ENCODE measurements around the gene MFSD6. TPM values are rescaled to one million over a fixed set of nuclear protein-coding genes. Genes with fewer than 3 reads are reported as not detected.

MFSD6 gene
- 28.0 and 67.6 TPM in 2 replicates for total RNA-seq

DNA sequence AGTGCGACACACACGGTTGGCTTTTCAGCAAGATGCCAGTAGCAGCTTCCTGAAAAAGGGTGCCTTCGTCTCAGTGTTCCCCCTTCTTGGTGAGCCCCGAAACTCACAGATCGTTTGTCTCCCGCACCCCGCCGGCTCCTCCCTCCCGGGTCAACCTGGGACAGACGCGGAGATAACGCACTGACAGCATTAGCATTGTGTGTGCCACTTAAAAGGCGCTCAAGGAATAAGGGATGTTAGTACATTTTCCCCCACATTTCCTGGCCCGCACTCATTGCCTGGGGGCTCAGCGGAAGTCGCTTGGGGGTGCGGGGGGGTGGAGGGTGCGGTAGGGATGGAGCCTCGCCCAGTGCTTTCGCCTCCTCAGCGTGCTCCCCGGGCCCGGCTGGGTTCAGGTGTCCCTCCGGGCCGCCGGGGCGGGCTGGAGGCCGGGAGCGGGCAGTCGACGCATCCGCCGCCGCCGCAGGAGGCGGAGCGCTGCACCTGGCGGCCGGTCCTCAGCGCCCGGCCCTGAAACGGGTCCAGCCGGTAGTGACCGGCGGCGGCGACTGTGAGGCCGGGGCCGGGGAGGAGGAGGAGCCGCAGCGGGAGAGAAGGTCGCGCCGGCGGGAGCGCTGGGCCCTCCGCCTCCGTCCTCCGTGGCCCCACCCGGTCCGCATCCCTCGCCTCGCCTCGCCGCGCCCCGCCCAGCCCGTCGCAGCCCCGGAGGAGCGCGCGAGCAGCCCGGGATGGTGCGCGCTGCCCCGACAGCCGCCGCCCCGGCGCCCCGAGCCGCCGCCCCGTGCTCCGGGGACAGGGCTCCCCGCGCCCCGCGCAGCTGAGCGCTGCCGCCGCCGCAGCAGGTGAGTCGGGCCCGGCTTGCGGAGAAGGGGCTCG lies at the start of gene MFSD6:
MFSD6 (plus strand) TSS at position 694 of the 876 bp plus-strand sequence. CDS start 27,675 bp downstream, outside the sequence.

DNA sequence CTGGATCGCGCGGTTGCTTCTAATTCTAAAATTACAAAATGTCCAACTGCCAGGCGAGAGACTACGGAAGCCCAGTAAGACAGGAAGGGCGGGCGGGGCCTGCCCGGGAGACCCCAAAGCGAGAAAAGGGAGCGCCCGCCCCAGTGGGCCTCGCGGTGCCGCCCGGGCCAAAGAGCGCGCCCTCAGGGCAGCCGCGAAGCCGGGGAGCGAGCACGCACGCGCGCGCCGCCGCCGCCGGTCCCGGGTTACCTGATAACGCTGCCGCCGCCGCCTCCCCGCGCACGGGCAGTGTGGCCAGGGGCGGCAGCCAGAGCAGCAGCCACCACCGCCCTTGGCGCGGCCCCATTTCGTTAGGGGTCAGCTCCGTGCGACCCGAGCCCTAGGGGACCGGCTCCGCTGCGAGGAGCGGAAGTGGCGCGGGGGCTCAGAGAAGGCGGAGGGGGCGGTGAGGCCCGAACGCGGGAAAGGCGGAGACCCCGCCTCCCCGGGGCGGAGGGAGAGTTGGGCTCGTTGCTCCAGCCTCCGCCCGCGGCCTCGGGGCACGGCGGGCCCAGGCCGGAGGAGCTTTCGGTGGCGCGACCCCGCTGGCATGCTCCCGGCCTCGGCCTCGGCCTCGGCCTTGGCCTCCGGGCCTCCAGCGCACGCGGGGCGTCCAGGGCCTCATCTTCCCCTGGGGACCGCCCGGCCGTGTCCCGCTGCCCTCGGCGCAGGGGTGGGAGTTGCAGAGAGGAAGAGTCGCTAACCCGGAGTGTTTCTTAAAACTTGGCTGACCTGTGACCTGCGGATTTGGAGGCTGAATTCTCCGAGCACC lies 126.4 kb downstream of the MFSD6 start, which contains the start of gene NEMP2:
NEMP2 (minus strand) TSS at position 413 of the 811 bp plus-strand sequence; CDS start at position 346, 67 bp downstream.

Other genes with a start within 250 kb of the MFSD6 start
- 6.4 and 9.9 TPM in 2 replicates for gene HIBCH, start 88.5 kb upstream of the MFSD6 start, total RNA-seq
- 6.0 and 7.5 TPM in 2 replicates for gene INPP1, start 64.8 kb upstream of the MFSD6 start, total RNA-seq
- 2.1 and 3.9 TPM in 2 replicates for gene NEMP2, start 126.4 kb downstream of the MFSD6 start, total RNA-seq
- gene NAB1, start 240.7 kb downstream of the MFSD6 start, total RNA-seq, result 86.5 and 110 TPM in 2 replicates